ENCODE data around the gene ZDHHC23.

GRCh38 chr3:113952921-113953320 is 5.1 kb downstream of the ZDHHC23 start:
- TF ChIP-seq CTCF (IDR thresholded peaks at IDR 0.05) (no peak), POLR2A (IDR thresholded peaks at IDR 0.05) (no peak)

Data from adrenal gland (tissue), 5 donors.